K562 (cell line): ENCODE data around the gene RCOR1. TPM values are rescaled to one million over a fixed set of nuclear protein-coding genes. Genes with fewer than 3 reads are reported as not detected.
"Not testable (repeated sequence)": the region's sequence is repeated elsewhere in the genome, so short reads cannot be mapped to it uniquely, and the experiment has no call there.

Source experiments
- ATAC-seq: fragments of 200-7000 bp; cut with Tn5 transposase; 3 replicates; pipeline ENCODE4 v1.9.1; 2020; ENCODE audit warnings: moderate library complexity
- BruUV-seq: library from RNA; stranded (reverse); fragments of 400-500 nt; replicated peaks from 2 replicates; lab custom pipeline; 2021; lab: Mats Ljungman, UMichigan
- CTCF ChIA-PET: fragments of 300-600 bp; formaldehyde crosslinking; extraction: SDS; loops from one replicate; lab custom pipeline; 2021; ENCODE audit warnings: low intra/inter-chr PET ratio; lab: Yijun Ruan, JAX
- POLR2A ChIA-PET: fragments of 300-600, 350-650 bp; sonication (Branson Sonifier 250); formaldehyde crosslinking; extraction: SDS; loops from one replicate; lab custom pipeline; 2021; ENCODE audit warnings: antibody characterized with exemption, inconsistent platforms; lab: Yijun Ruan, JAX
- DNase-seq, 4 experiments: peaks; one replicate each; pipeline versions ENCODE4 v3.0.0 to v3.0.0-alpha.2; 2011 to 2018; ENCODE audit warnings: low spot score in 3 of 4, mixed read lengths in 3 of 4; ENCODE audit errors: extremely low read depth in 1 of 4
- FAIRE-seq: peaks from 2 replicates; lab custom pipeline; 2011; peaks lifted over from hg19 to GRCh38; lab: Jason Lieb, UNC
- H2AFZ ChIP-seq: 2 replicates; pipeline ENCODE4 v1.6.0; 2011; ENCODE audit warnings: low read depth, low read length, control low read depth, inconsistent platforms
- H3K27ac ChIP-seq: fragments of 200-600 bp; 3 replicates; pipeline ENCODE4 v1.8.0; 2011; ENCODE audit warnings: low read depth, mild to moderate bottlenecking, control low read depth, inconsistent platforms, low read length, moderate library complexity, mixed read lengths; ENCODE audit errors: extremely low read depth
- H3K27me3 ChIP-seq, 2 experiments: fragments of 300-600 bp in 1 of 2; 2 replicates in 1 of 2; 3 replicates in 1 of 2; pipeline versions ENCODE4 v1.6.0 to v1.8.0; 2011; ENCODE audit warnings: inconsistent platforms in 2 of 2, low read length in 2 of 2, mild to moderate bottlenecking in 1 of 2, mixed read lengths in 1 of 2, moderate library complexity in 1 of 2; ENCODE audit not compliant: control insufficient read depth in 2 of 2, insufficient read depth in 2 of 2
- H3K36me3 ChIP-seq: fragments of 300-600 bp; 3 replicates; pipeline ENCODE4 v1.8.0; 2011; ENCODE audit warnings: mild to moderate bottlenecking, low read length, inconsistent platforms; ENCODE audit not compliant: control insufficient read depth, insufficient read depth
- H3K4me1 ChIP-seq, 2 experiments: fragments of 200-600 bp in 1 of 2; replicated peaks in 1 of 2; 2 replicates in 1 of 2; 3 replicates in 1 of 2; pipeline versions ENCODE4 v1.5.1 to v1.8.0; 2011; ENCODE audit warnings: inconsistent platforms in 2 of 2, low read length in 2 of 2, mild to moderate bottlenecking in 1 of 2, mixed read lengths in 1 of 2, moderate library complexity in 1 of 2; ENCODE audit not compliant: control insufficient read depth in 2 of 2, insufficient read depth in 2 of 2
- H3K4me2 ChIP-seq: 2 replicates; pipeline ENCODE4 v1.6.1; 2011; ENCODE audit warnings: low read length, control low read depth, inconsistent platforms, mixed read lengths; ENCODE audit not compliant: insufficient read depth
- H3K4me3 ChIP-seq: fragments of 200-600 bp; sonication (generic), shearing (Covaris generic); 2 replicates; pipeline ENCODE4 v1.5.1; 2016; ENCODE audit warnings: control low read depth, inconsistent platforms
- H3K79me2 ChIP-seq: fragments of 200-600 bp; 3 replicates; pipeline ENCODE4 v1.8.0; 2011; ENCODE audit warnings: low read length, inconsistent platforms; ENCODE audit not compliant: control insufficient read depth, insufficient read depth
- H3K9ac ChIP-seq, 2 experiments: 2 replicates each; pipeline versions ENCODE4 v1.6.0 to v1.6.1; 2011; ENCODE audit warnings: low read depth in 2 of 2, low read length in 2 of 2, control low read depth in 1 of 2, inconsistent platforms in 1 of 2, mild to moderate bottlenecking in 1 of 2, mixed read lengths in 1 of 2; ENCODE audit not compliant: insufficient read depth in 1 of 2
- H3K9me1 ChIP-seq: one replicate; pipeline ENCODE4 v1.6.0; 2011; ENCODE audit warnings: inconsistent platforms, mild to moderate bottlenecking, low read length, moderate library complexity; ENCODE audit not compliant: control insufficient read depth, insufficient read depth
- H3K9me3 ChIP-seq: replicated peaks from 2 replicates; pipeline ENCODE4 v1.5.1; 2011; ENCODE audit warnings: low read depth, low read length, inconsistent platforms; ENCODE audit not compliant: control insufficient read depth, insufficient read depth
- H4K20me1 ChIP-seq: replicated peaks from 2 replicates; pipeline ENCODE4 v1.6.1; 2011; ENCODE audit warnings: low read length, inconsistent platforms, mixed read lengths; ENCODE audit not compliant: control insufficient read depth, insufficient read depth
- FOSL1 ChIP-seq: fragments of 200-800 bp; sonication (Bioruptor generic); conservative IDR thresholded peaks from 2 replicates; pipeline ENCODE4 v1.6.1; 2016; ENCODE audit warnings: missing genetic modification characterization, missing compliant biosample characterization
- POLR3G ChIP-seq: IDR thresholded peaks from 2 replicates; pipeline ENCODE4 v1.6.1; 2011; ENCODE audit not compliant: insufficient read length, insufficient replicate concordance; ENCODE audit errors: extremely low read depth
- RBM25 ChIP-seq: fragments of 200-400 bp; formaldehyde crosslinking; IDR thresholded peaks from 2 replicates; pipeline ENCODE4 v1.6.1; 2018; ENCODE audit warnings: low read length, low read depth, moderate library complexity; ENCODE audit not compliant: severe bottlenecking
- ZNF146 ChIP-seq: IDR thresholded peaks from one replicate; pipeline ENCODE4 v1.6.1; 2018; ENCODE audit warnings: missing compliant biosample characterization; ENCODE audit not compliant: unreplicated experiment
- WGBS: fragments of 100-300 bp; shearing (Covaris generic); methylation state at CpG from one replicate; pipeline ENCODE4 v1.1.6; 2016; ENCODE audit warnings: low coverage, mixed read lengths; ENCODE audit not compliant: insufficient coverage; ENCODE audit errors: missing lambda C conversion rate; 5-methylcytosine and 5-hydroxymethylcytosine counted together
- in situ Hi-C: fragments of 300-500 bp; cut with MboI; formaldehyde crosslinking; loops from 4 replicates; pipeline ENCODE4 v1.15.0; 2018; ENCODE audit warnings: inconsistent platforms, mixed read lengths
- intact Hi-C: fragments of 100-400 bp; cut with micrococcal nuclease; formaldehyde crosslinking; loops from 2 replicates; pipeline ENCODE4 v1.14.2; 2022
- polyA plus RNA-seq, 8 experiments: library from polyadenylated mRNA; depleted of rRNA in 4 of 8; stranded (reverse) in 5 of 8; unstranded in 3 of 8; fragments of >200 nt; fragmentation: Nextera tagmentation in 2 of 8; fragmentation: Illumina TruSeq in 1 of 8; extraction: Ambion mirVana in 2 of 8; extraction: Trizol in 1 of 8; gene quantifications; 2 replicates each; pipeline versions ENCODE4 v1.2.1 to v1.2.3, GENCODE V29; 2011 to 2014; ENCODE audit warnings: inconsistent platforms in 1 of 8, missing spikeins in 1 of 8
- total RNA-seq, 7 experiments: library from RNA; depleted of rRNA in 6 of 7; stranded (reverse); fragments of >200 nt in 6 of 7; fragmentation: Illumina TruSeq in 2 of 7; extraction: Trizol in 2 of 7; gene quantifications; 2 replicates each; pipeline versions ENCODE4 v1.2.1 to v1.2.3, GENCODE V29; 2011 to 2021; ENCODE audit warnings: low replicate concordance in 1 of 7
- TF ChIP-seq, protein P1 (sequence below), 2 experiments: fragments of 450-650 bp in 1 of 2; sonication (generic) in 1 of 2; formaldehyde crosslinking in 1 of 2; IDR thresholded peaks; 2 replicates each; pipeline versions ENCODE4 v1.7.1 to v1.9.0; 2016 to 2022; ENCODE audit warnings: inconsistent platforms in 1 of 2, mild to moderate bottlenecking in 1 of 2, missing genetic modification reagents in 1 of 2

The RCOR1 gene
- total and polyA plus RNA-seq, 9 of the 15 experiments (the other 6 are each of a cell fraction or from before 2014, with no cell fraction given): 8.5 to 47.9 (median 20.9) TPM

DNA sequence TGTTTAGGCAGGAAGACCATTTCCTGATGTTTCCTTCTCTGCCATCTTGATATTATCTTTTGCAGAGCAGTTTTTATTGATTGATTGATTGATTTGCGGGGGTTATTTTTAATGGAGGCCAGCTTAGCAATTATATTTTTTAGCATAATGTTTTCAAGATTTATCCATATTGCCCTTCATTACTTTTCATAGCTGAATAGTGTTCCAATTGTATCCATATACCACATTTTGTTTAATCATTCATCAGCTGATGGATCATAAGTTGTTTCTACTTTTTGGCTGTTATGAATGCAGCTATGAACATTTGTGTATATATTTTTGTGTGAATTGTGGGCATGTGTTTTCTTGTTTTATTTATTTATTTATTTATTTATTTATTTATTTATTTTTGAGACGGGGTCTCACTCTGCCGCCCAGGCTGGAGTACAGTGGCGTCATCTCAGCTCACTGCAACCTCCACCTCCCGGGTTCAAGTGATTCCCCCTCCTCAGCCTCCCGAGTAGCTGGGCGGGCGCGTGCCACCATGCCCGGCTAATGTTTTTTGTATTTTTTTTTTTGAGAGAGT is 20.9 kb upstream of the RCOR1 start:
- Histone ChIP-seq H3K4me3 (no peak overlapping the region), H2AFZ (no peak overlapping the region), H3K4me1 (peaks cover 35 to 40% of the 10 kb centered on the region in 2 experiments), H3K27ac (peak overlapping the region; percentile 32; the same call in 1 of the 3 replicates), H3K4me2 (no peak overlapping the region), H3K79me2 (no peaks in the 10 kb centered on the region), H4K20me1 (no peaks in the 10 kb centered on the region), H3K27me3 (no peaks in the 10 kb centered on the region), H3K9me1 (no peaks in the 10 kb centered on the region), H3K9ac (no peak overlapping the region), H3K9me3 (no peaks in the 10 kb centered on the region), H3K36me3 (no peaks in the 10 kb centered on the region)
- in situ Hi-C loops (no loop called here), intact Hi-C loops (no loop called here)
- DNase-seq (no peak), ATAC-seq (no peak), FAIRE-seq (no peak)
- CTCF ChIA-PET: no interaction called here
- TF ChIP-seq POLR3G (no peak), RBM25 (peak; percentile 16), ZNF146 (CRISPR knock-in tag) (peak; percentile 16), FOSL1 (tag) (no peak)
- POLR2A ChIA-PET: interaction anchor here (0.6 to 1.9 kb wide), 4 partner anchors 8 to 22 kb away, joined by 3 to 10 read pairs (median 6); no protein-coding TSS in a partner anchor
- 75% methylated on average over 7 of the region's 10 CpGs for WGBS
- BruUV-seq: no TSS peak

DNA sequence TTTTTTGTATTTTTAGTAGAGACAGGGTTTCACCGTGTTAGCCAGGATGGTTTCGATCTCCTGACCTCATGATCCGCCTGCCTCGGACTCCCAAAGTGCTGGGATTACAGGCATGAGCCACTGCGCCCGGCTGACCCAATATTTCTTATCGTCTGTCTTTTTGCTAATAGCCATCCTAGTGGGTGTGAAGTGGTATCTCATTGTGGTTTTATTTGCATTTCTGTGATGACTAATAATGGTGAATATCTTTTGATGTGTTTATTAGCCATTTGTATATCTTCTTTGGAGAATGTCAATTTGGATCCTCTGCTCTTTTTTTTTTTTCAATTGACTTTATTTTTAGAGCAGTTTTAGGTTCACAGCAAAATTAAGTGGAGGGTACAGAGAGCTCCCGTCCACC is 19.3 kb upstream of the RCOR1 start:
- BruUV-seq, POLR2A ChIA-PET, H3K4me3 ChIP-seq, H3K27me3 ChIP-seq, ATAC-seq: not testable (repeated sequence)
- peaks cover 28 to 35% of the 10 kb centered on the region in 2 experiments for H3K4me1 ChIP-seq
- H3K4me2 ChIP-seq: peak overlapping the region; percentile 39; the same call in 1 of the 2 replicates
- peak overlapping the region; percentile 76; the same call in 1 of the 2 replicates for H2AFZ ChIP-seq
- TF ChIP-seq, protein P1, sequence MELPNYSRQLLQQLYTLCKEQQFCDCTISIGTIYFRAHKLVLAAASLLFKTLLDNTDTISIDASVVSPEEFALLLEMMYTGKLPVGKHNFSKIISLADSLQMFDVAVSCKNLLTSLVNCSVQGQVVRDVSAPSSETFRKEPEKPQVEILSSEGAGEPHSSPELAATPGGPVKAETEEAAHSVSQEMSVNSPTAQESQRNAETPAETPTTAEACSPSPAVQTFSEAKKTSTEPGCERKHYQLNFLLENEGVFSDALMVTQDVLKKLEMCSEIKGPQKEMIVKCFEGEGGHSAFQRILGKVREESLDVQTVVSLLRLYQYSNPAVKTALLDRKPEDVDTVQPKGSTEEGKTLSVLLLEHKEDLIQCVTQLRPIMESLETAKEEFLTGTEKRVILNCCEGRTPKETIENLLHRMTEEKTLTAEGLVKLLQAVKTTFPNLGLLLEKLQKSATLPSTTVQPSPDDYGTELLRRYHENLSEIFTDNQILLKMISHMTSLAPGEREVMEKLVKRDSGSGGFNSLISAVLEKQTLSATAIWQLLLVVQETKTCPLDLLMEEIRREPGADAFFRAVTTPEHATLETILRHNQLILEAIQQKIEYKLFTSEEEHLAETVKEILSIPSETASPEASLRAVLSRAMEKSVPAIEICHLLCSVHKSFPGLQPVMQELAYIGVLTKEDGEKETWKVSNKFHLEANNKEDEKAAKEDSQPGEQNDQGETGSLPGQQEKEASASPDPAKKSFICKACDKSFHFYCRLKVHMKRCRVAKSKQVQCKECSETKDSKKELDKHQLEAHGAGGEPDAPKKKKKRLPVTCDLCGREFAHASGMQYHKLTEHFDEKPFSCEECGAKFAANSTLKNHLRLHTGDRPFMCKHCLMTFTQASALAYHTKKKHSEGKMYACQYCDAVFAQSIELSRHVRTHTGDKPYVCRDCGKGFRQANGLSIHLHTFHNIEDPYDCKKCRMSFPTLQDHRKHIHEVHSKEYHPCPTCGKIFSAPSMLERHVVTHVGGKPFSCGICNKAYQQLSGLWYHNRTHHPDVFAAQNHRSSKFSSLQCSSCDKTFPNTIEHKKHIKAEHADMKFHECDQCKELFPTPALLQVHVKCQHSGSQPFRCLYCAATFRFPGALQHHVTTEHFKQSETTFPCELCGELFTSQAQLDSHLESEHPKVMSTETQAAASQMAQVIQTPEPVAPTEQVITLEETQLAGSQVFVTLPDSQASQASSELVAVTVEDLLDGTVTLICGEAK (IDR thresholded peaks at IDR 0.05): peak; percentile 78
- TF ChIP-seq, protein P1 (CRISPR knock-in tag; IDR thresholded peaks at IDR 0.05): not testable (repeated sequence)
- TF ChIP-seq, all 486 proteins: peak for 1; not testable (repeated sequence) for 485
- FAIRE-seq, H3K79me2 ChIP-seq, H3K9me1 ChIP-seq, H3K9ac ChIP-seq, in situ Hi-C loops, intact Hi-C loops, H4K20me1 ChIP-seq, H3K9me3 ChIP-seq, H3K27ac ChIP-seq, DNase-seq, CTCF ChIA-PET, H3K36me3 ChIP-seq: not testable (repeated sequence)
- WGBS: 57% methylated on average over 7 of the region's 8 CpGs
